ENCODE data around the gene MXRA7.

The MXRA7 gene

DNA sequence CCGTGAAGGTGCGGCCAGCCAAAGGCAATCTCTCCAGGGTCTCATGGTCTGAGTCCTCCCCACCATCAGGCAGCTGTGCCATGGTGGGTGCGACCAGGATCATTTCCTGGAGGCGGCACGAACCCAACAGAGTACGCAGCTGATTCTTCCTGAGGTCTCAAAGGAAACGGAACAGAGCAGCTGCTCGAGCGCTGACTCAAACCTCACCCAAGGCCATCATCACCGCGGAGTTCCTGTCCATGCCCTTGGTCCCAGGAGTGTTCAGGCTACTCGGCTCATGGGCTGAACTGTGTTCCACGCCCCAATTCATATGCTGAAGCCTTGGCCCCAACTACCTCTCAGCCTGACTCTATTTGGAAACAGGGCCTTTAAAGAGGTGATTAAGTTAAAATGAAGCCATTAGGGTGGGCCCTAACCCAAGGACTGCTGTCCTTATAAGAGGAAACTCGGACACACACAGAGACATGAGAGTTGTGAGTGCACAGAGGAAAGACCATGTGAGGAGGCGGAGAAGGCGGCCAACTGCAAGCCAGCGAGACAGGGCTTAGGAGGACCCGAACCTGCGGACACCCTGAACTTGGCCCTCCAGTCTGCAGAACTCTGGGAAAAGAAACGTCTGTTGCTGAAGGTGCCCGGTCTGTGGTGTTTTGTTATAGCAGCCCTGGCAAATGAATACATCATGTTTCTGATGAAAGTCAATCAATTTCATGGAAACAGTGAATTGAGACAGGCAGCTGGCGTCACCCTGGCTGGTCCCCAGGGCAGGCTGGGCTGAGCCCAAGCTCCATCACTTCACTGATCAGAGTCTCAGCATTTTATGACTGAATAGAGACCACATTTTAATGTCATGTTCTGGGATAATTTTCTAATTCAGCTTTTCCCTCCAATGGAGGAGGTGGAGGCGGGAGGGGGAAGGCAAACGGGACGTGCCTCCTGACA lies 13.7 kb downstream of the MXRA7 start:
- DNase-seq (ENCODE audit: low read depth): no peak

DNA sequence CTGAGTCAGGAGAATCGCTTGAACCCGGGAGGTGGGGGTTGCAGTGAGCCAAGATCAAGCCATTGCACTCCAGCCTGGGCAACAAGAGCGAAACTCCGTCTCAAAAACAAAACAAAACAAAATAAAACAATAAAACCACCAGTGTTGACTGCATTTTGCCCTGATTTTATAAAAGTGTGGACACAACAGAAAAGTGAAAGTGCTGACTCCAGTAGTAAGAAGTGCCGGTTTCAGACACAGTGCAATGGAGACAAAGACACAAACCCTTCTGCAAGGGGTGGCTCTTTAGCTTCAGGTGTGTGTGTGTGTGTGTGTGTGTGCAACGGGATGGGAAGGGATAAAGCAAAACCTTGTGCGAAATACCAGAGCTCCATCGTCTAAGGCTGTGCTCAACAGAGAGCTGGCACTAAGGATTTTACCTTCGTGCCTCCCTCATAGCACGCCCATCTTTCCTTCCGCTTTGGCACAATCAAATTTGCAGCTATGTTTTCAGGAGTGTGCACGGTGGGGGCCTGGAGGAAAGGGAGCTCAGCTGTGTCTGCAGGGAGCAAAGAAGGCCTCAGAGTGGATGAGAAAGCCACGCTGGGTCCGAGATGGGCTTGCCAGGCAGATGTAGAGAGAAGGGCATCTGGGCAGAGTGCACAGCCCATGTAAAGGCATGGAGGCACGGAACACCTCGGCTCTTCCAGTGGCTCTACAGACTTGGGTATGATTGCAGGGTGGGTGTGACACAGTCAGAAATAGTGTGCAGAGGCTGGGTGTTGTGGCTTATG lies 15.5 kb downstream of the MXRA7 start:
- DNase-seq (ENCODE audit: low read depth): no peak

DNA sequence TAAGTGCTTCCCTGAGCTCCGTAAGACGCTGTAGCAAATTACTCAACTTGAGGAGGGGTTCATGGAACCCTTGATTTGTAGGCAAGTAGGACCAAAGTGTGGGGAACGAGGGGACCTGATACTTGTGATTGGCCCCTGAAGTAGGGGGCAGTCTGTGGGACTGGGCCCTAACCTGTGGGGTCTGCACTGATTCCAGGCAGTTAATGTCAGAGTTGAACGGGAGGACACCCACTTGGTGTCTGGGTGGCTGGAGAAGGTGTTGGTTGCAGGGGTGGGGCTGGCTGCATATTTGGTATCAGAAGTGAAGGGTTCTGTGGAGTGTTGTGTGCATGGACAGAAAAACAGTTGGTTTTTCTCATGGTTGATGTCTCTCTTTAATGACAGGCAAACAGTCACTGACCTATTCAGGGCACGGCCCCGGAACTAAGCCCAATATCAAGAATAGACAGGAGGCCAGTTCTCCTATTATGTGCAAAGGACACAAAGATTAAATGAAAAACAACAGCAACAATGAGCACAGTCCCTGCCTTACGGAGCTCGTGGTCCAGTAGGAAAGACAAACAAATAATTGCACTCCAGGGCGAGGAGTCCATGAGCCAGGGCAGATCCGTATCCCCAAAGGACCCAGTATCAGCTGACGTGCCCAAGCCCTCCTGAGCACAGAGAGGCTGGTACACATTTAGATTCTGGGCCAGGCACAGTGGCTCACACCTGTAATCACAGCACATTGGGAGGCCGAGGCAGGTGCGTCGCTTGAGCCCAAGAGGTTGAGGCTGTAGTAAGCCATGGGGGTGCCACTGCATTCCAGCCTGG lies 19.2 kb downstream of the MXRA7 start:
- no peak for DNase-seq (ENCODE audit: low read depth)

DNA sequence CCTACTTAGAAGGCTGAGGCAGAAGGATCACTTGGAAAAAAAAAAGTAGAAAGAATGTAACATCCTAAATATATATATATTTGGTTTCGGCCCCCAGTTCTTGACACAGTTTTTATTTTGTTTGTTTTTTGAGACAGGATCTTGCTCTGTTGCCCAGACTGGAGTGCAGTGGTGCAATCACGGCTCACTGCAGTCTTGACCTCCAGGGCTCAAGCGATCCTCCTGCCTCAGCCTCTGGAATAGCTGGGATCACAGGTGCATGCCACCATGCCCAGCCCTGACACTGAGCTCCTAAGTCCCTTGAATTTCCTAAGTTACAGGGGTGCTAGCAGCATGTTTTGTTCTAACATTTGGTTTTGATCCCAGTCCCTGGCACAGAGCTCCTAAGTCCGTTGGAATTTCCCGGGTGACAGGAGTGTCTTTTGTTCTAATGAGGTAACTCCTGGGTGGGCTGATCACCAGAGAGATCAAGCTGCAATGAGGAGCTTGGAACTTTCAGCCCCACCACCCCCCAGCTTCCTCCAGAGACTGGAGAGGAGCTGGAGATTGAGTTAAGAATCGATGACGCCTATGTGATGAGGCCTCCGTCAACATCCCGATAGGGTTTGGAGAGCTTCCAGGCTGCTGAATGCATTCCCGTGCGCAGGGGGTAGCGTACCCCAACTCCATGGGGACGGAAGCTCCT lies 20.0 kb downstream of the MXRA7 start:
- no peak for DNase-seq (ENCODE audit: low read depth)

DNA sequence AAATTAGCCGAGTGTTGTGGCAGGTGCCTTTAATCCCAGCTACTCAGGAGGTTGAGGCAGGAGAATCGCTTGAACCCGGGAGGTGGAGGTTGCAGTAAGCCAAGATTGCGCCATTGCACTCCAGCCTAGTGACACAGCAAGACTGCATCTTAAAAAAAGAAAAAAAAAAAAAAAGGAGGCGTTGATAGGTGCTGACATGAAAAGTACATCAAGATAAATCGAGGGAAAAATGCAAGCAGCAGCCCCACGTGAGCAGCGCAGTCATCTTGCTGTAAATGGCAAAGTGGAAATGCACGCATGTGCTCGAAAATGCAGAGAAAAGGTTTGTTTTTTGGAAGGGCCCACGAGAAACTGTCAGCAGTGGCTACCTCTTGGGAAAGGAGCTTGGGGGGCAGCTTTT lies 20.9 kb downstream of the MXRA7 start:
- no peak for DNase-seq (ENCODE audit: low read depth)

DNA sequence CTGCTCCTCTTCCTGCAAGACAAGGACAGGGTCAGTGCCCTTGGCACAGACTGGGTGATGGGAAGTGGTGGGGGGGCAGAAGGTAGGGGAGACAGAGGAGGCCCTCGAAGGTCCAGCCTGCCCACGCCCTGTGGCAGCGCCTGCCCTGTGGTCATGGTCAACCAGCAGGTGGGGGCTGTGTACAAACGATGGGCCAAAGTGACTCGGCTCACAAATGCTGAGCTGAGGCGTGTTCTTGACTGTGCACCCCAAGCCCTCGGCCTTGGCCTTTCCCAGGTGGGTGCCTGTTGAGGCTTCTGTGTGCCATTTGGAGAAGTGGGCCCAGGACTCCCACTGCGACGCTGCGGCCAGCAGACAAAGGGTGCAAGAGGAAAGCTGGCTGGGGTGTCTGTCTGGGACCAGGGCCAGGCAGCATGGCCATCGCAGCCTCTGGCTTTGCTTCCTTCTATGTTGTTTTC lies 22.6 kb downstream of the MXRA7 start:
- no peak for DNase-seq (ENCODE audit: low read depth)

DNA sequence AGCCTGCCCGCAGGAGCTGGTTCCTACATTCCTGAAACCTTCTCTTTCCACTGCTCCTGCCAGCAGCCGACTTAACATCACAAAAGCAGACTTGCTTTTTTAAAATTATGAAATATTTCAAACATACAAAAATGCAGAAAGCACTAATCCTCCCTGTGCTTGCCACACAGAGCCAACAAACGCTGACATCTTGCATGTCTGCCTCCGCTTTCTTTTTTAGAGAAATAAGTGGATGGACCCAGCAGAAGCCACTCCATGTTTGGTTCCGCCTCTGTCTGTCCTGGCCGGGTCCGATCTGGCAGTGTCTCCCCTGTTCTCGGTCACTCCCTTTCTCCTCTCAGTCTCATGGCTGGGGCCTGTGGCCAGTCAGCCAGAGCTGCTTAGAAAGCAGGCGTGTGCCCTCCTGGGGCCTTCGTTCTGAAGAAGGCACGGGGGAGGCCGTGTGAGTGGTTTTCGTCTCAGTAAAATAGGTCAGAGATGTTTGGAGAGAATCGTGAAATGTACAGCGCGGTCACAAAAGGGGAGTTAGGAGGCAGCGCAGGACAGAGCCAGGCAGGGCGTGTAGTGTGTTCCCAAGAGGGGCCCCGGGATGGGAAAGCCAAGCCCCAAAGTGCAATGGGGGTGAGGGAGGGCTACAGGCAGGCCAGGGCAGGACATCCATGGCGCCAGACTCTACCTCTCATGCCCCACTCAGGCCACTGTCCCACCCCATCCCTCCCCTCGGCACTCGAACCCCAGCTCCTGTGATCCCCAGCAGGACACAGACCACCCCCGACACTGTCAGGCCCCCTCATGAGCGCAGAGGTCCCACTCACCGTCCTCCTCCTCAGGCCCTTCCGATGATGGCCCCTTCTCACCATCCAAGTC lies 23.2 kb downstream of the MXRA7 start:
- no peak for DNase-seq (ENCODE audit: low read depth)

DNA sequence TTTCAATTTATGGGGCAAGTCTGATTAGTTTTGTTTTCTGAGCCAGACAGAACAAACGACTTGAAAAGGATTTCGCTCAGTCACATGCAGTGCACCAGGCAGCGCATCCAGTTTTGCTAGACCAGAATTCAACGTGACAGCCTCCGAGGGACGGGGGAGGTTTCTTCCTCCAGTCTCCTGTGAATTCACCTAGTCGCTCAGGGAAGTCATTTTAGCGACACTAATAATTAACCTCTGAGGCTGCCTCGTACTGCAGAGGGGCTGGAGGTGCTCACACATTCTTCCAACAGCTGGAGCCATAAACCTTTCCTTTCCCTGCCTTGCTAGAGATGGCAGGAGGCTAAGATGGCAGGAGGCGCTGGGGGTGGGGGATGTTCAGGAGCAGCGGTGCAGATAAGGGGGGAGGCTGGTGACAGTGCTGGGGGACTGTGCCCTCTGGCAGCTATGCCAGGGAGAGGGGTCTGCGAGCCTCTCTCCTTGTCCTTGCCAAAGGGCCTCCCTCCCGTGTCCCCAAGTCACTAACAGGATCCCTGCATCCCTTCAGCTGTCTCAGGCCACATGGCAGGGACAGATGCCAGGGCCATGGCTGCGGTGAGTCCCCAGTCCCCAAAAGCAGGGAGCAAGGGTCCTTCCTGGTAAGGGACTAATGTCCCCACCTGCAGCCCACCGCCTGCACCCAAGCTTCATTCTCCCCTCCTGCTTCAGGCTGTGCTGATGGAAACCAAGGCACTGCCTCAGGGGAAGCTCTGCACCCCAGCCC lies 24.0 kb downstream of the MXRA7 start:
- no peak for DNase-seq (ENCODE audit: low read depth)

DNA sequence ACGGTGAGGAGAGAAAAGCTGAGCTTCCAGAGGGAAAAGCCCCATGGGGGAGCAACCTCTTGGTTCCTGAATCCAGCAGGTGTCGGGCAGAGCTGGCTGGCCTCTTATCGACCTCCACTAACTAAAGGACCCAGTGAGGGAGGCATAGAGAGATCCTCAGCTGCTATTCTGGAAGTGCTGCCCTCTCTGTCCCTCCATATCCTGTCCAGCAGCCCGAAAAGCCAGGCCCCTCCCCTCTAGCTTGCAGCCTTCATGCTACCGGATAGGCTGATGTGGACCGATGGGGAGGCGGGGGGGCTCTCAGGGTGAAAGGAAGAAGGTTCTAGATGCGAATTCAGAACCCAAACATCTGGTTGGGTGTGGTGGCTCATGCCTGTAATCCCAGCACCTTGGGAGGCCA lies 24.9 kb downstream of the MXRA7 start:
- DNase-seq (ENCODE audit: low read depth): no peak

DNA sequence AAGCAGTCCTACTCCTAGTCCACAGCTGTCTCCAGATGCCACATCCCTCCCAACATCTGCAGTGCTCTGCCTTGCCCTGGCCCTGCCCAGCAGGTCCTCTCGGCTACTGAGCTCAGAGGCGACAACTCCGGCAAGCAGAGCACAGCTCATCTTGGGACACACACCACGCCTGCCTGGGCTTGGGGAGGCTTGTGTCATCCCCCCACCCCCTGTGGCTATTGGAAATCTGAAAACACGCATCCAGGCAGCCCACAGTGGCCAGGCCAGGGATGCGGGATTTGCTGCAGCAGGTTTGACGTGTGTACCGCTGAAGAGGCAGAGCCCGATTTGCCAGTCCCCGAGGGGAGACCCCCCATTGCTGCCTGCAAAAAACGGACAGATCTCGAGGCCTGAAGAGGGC lies 25.4 kb downstream of the MXRA7 start:
- DNase-seq (ENCODE audit: low read depth): no peak

DNA sequence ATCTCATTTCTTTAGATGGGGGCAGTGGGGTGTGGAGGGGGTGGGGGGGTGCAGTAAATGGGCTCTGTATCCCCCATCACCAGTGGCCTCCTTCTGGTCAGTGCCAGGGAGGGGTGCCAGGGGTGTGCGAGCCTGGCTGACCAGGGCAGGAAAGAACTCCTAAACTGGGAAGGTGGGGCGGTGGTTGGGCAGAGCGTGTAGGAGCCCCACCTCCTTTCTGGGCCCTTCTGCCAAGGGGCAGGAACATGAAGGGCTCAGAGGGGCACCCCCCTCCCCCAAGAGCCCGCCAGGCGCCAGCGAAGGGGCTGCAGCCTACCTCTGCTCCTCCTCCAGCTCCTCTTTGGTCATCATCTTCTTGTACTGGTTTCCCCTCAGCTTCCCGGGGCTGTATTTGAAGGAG lies 26.0 kb downstream of the MXRA7 start:
- no peak for DNase-seq (ENCODE audit: low read depth)

DNA sequence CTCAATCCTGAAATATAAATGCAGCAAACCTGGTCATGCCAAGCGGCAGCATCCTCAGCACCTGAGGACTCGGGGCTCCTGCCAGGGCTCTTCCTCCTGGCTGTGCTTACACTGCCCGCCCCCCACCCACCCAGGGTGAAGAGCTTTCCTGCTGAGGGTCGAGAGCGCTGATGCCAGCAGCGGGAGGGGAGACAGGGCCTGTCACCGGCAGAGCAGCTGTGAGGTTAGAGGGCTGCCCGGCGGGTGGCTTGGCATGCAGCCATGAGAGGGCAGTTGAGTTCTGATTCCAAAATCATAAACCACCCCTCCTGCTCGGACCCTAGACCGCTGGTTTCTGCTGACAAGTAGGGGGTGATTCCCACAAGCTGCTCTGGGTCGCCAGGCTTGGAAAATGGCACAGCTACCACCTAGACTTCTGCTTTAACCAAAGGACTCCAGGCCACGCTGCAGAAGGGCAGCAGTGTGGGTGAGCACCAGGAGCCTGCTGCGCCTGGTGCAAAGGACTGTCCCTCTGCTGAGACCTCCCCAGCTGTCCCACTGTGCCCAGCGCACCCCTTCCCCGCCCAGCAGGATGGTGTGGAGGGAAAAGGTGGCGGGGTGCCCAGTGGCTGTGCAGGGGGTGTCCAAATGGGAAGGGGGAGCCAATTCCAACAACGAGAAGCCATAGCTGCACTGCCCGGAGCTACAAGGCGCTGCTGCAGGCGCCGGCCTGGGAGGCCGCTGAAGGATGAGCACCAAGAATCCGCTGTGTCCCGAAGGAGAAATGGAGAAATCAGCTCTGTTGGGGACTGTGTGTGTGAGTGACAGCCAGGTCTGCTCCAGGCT lies 26.6 kb downstream of the MXRA7 start:
- no peak for DNase-seq (ENCODE audit: low read depth)

DNA sequence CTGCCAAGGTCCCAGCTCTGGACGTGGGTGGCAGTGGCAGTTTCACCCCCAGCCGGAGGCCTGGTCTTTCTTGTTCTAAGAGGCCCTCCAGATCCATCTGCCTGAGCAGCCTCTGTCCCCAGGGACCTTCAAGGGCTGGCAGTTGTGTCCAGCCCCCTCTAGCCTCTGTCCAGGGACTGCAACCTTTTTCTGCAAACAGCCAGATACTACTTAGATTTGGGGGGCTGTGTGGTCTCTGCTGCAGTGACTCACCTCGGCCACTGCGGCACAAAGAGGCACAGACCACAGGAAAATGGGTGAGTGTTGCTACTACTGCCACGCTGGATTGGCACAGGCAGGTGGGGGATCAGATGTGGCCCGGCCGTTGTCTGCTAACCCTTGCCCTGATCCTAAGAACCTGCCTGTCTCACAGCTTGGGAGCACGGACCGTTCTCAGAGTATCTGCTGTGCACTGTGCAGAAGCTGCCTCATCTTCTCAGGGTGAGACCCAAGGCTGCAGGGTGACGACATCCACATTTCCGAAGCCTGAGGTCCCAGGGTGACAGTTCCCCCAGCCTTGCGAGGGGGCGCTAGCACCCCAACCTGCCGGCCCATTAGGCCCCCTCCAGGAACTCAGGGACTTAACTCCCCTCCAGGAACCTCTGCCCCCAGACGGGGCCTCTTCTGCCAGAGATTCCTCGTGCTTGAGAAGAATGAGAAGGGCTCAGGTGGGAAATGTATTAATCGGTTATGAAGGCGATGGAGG lies 27.6 kb downstream of the MXRA7 start:
- no peak for DNase-seq (ENCODE audit: low read depth)

DNA sequence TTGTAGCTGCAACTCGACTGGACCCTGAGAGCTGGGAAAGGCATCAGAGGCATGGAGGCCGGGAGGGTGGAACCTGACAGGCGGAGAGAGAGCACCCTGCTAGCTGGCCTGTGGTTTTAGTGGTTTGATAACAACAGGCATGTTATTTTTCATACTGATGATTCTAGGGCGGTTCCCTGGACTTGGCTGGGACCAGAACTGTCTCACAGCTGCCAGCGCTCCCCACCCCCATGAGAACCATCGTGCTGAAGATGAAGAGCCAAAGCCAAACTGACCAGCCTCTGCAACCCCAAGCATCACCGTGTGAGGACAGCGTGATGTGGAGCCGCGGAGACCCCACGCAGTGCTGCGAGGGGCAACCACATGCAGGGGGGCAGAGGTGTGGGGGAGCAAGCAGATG lies 28.5 kb downstream of the MXRA7 start:
- DNase-seq (ENCODE audit: low read depth): peak; percentile 59

DNA sequence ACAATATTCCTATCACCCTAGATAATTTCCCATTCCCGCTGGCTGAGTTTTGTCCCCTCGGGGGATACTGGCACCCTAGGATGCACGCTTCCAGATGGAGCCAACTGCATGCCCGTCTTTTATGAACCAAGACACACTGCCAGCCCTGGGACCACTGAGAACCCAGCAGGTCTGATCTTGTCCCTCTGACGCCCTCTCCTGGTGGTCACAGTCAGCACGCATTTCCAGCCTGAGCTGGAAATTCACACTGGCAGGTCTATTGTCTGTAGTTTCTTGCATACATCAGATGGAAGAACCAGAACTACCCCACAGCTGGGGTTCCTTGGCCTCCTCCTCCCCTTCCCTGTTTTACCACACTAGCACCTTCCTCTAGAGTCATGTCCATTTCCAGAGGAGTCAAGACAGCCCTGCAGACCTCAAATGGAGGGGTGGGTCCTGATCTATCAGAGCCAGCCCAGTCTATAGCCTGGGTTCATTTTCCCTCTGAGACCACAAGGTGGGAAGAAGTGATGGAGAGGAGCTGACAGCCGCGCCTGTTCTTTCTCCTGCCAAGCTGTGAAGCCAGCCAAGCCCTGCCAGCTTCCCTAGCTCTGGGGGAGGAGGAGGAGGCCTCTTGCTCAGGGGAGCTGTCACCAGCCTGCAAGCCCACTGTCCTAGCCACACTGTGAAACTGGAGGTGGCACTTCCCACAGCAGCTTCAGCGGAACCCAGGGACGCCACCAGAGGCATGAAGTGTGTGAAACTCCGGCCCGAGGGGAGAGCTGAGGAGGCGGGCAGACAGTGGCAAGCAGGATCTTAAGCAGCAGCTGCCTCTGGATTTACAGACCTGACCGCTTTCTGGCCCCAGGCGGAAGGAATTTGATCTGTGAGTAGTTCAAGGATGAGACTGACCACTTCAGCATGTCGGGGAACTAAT lies 29.3 kb downstream of the MXRA7 start:
- DNase-seq (ENCODE audit: low read depth): no peak

DNA sequence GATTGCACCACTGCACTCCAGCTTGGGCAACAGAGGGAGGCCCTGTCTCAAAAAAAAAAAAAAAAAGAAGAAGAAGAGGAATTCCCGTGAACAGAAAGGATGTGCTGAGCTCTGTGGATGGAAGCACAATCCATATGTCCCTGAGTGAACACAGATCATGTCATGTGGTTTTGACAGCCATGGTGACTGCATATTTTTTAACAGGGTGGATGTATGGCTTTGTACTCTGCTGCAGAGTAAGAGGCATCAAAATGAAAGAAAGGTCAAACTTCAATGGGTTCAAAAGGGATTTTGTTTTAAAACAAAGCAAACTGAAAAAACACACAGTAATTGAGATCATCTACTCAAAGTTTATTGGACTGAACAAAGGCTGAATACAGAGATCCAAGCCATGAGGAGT lies 31.5 kb downstream of the MXRA7 start:
- no peak for DNase-seq (ENCODE audit: low read depth)

DNA sequence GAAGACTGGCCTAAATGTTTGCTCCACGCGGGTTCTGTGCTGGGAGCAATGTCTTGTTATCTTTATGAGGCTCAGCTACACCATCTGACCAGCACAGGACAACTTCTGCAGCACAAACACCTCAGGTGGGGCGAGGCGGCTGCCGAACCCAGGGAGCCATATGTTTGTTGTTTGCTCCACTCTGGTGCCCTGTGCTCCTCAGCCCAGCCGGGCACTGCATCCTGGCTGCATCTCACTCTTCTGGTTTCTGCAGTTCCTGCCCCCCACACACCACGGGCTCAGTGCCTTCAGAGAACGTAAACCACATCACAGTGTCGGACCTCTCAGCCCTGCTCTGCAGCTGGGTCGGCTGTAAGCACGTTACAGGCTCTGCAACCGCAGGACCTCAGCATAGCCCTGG lies 32.4 kb downstream of the MXRA7 start:
- DNase-seq (ENCODE audit: low read depth): no peak

Data from non-pigmented ciliary epithelial cell (primary cell).